Esophagus mucosa (tissue), 1 donor: ENCODE data around the gene MTMR1. TPM values are rescaled to one million over a fixed set of nuclear protein-coding genes. Genes with fewer than 3 reads are reported as not detected.

ENCODE experiments used
- ATAC-seq: fragments of 200-7000 bp; cut with Tn5 transposase; one replicate; pipeline ENCODE4 v1.9.1; 2020
- total RNA-seq: library from RNA; stranded (reverse); gene quantifications from one replicate; pipeline ENCODE4 v1.2.4, GENCODE V29; 2023
- donor health status: DM: yes; HTN: yes; CAD: no.

Gene MTMR1
- total RNA-seq, 1 donor from 2014 or later, result 26.6 TPM

- no peak for ATAC-seq
These were observed 70.2 kb downstream of the MTMR1 start for GRCh38 chrX:150763303-150763797.

DNA sequence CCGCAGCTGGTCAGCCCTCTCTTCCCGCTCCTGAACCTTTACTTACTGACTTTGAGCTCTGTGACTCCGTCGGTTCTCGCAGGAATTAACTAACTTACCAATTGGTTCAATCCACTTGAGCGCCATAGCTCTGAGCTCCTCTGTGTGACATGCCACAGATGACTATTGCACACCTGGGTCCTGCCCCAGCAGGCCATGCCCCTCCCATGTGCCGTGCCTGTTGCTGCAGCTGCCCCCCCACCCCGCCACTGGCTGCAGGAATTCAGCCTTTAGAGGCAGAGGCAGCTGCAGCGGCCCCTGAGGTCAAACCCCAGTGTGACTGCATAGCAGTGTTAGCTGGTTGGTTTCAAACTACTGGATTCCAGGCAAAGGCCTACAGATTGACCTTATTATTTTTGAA is 70.6 kb downstream of the MTMR1 start:
- no peak for ATAC-seq

DNA sequence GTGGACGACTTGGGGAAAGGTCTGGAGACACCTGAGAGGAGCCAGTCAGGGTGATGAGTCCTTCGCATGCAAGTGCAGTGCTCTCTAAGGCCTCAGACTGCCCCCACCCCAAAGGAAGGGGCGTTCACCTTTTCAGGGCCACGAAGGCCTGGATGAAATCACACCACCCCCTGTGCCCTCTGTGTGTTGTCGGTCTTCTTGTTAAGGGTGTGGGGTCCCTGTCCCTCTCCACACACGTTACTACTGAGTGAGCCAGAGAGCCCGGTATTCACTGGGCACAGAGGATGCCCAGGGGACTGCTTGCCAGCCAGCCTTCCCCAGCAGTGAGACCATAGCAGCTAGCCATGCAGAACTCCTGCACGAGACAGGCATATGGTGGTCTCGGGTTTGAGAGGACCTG is 72.0 kb downstream of the MTMR1 start:
- ATAC-seq, result no peak

DNA sequence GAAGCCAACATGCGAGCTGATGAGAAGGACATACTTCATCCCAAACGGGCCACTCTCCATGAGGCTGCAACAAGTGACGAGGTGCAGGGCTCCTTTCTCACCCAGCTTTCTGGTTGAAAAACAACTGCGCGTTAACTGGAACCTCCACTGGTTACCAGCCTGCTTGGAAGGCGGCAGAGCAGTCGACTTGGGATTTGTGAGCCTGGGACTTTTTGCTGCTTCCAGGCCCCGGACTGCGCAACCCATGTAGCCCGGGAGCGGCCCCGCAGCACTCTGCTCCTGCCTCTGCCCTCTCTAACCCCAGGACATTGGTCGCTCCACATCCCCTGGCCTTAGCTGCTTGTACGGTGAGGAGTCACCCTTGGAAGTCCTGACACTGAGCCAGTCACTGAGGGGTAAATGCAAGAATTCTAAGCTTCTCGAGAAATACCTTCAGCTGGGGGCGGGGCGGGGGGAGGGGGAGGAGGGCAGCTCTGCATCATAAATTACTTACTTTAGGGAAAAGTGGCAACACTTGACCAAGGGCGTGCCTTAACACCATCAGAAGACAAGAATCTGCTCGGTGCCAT is 72.7 kb downstream of the MTMR1 start:
- no peak for ATAC-seq

GRCh38 chrX:150766351-150767044 is 73.3 kb downstream of the MTMR1 start:
- ATAC-seq, result no peak

- peak; percentile 24 for ATAC-seq
These were observed 73.8 kb downstream of the MTMR1 start for GRCh38 chrX:150767045-150767395.

- peak; percentile 37 for ATAC-seq
These were observed 74.4 kb downstream of the MTMR1 start for GRCh38 chrX:150767475-150768131.

DNA sequence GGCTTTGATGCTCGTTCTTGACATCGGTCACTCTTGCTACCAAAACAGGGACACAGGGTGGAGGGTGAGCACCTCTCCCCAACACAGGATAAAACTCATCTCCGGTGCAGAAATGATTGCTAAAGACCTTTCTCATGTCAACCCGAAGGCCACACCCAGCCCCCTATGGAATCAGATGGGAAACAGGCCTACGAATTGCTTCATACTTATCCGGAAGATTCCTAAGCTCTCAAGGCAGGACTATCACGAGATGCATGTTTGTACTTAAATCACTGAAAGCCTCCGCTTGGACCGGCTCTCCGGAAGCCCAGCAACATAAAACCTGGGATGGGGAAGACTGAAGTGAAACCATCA is 74.9 kb downstream of the MTMR1 start:
- ATAC-seq, result no peak

- peak; percentile 37 for ATAC-seq
These were observed 75.5 kb downstream of the MTMR1 start for GRCh38 chrX:150768580-150769190.

GRCh38 chrX:150769408-150769807 is 76.2 kb downstream of the MTMR1 start:
- ATAC-seq, result no peak

- ATAC-seq, result no peak
These were observed 77.4 kb downstream of the MTMR1 start for GRCh38 chrX:150770623-150771022.

- ATAC-seq, result no peak
These were observed 77.9 kb downstream of the MTMR1 start for GRCh38 chrX:150771116-150771515.

DNA sequence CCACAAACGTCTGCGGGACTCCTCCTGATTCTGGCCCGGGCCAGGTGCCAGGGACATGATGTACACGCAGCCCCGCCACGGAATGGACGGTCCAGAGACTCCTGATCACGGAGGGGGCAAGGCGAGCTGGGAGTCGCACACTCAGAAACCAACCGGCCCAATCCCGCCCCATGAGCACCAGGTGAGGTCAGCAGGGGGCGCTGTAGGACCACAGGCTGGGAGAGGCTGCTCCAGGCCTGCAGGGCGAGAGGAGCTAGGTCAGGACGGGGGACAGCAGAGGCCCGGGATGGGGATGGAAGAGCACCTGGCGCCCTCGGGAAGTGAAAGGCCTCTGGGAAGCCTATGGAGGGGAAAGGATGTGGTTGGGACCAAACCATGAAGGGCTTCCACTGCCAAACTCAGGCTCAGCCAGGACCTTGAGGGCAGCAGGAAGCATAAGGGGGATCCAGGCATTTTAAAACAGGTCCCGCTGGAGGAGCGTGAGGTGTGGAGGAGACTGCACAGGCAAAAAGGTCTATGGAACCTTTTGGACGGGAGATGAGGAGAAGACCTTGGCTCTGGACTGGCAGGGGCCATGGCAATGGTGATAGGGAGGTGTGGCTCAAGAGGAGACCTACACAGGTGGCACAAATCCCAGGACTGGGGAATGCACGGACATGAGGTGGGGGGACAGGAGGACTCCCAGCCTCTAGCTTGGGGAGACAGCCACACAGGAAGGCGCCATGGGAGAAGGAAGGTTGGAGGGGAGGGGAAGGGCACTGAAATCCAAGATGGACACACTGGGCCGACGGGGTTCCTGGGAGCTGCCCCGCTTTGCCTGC is 79.2 kb downstream of the MTMR1 start:
- peak; percentile 73 for ATAC-seq

DNA sequence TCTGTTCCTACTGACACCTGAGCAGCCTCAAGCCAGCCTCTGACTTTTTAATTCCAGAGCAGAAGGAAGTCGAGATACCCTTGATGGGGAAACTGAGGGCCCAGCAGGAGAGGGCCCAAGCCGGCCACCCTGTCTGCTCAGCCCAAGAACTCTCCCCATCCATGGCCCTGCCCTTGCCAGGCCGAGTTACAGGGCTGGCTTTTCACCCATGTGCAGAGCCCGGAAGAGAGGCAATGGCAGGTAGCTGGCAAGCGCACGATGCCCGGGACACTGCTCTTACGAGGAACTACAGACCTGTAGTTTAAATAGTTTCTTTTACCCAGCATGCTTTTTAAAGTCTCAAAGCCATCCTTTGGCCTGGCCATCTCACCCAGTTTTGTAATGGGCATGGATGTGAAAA is 79.9 kb downstream of the MTMR1 start:
- no peak for ATAC-seq

GRCh38 chrX:150773634-150774033 is 80.4 kb downstream of the MTMR1 start:
- ATAC-seq, result no peak

- ATAC-seq, result no peak
These were observed 81.8 kb downstream of the MTMR1 start for GRCh38 chrX:150774798-150775568.

DNA sequence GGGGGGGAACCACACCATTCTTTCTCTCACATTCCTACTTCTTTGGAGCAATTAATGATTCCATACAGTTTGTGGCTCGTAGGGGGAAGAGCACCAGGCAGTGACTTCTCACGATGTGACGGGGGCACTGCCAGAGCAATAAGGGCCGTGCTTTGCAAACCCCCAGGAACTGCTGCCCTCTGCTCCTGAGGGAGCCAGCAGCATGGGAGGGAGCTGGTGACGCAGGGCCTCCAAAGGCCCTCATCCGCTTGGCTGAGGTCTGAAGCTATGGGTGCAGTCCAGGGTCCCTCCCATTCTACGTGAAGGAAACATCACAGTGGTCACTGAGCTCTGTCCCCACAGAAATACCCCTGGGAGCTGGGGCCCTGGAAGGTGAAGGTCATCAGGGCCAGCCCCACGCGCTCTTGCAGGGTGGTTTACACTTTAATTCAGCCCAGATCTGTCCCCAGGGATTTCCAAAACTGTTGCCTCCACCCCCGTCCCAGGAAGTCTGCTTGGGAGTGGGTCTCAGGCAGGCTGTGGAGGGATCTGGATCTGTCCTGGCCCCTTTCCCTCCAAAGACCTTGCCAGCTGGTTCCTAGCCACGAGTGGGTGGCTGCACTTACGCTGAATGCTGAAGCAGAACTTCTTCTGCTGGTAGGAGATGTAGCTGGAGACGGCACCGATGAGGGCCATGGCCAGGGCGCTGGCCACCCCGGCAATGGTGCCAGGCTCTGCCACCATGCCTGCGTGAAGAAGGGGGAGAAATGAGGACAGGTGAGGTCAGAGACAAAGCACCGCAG is 82.6 kb downstream of the MTMR1 start:
- ATAC-seq, result no peak

DNA sequence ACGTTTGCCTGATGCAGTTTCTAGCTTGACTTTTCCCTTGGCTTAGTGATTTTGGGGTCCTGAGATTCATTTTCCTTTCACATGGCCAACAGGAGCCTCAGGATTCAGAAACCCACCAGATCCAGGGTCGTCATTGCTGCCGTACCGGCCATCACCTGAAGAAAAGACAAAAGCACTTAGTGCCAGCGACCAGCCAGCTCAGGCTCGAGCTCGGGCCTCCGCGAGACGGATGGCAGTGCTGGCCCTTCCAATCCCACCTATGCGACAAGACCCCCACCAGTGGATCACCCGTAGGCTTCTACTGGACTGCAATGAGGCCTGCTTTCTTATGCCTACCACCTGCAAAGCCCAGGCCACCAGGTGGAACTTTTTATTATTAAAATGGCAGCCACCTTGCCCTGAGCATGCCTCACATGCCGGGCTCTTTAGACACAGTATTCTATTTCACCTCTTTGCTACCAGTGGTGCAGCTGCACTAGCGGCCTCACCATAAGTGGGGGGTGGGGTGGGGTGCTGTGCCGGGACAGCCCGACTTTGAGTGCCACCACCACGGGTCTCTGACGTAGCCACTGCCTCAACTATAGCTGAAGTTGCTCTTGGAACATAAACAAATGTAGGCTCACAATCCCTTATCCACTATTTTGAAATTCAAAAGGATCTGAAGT is 84.3 kb downstream of the MTMR1 start:
- no peak for ATAC-seq

GRCh38 chrX:150779385-150779784 is 86.2 kb downstream of the MTMR1 start:
- ATAC-seq, result no peak

DNA sequence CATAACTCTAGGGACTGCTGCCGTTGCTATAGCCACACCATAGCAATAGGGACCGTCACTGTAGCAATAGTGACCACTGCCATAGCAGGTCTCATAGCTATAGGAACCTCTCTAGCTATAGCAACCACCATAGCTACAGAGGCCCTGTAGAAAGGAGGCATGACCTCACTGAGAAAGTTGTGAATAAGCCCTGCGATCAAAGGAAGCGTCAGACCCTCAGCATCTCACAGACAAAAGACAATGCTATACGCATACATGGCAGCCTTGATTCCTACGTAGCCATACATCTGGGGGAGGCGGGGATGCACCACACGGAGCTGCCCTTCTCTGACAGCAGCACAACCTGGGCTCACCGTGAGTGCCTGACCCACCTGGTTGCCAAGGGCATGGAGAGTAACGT is 88.5 kb downstream of the MTMR1 start:
- no peak for ATAC-seq

DNA sequence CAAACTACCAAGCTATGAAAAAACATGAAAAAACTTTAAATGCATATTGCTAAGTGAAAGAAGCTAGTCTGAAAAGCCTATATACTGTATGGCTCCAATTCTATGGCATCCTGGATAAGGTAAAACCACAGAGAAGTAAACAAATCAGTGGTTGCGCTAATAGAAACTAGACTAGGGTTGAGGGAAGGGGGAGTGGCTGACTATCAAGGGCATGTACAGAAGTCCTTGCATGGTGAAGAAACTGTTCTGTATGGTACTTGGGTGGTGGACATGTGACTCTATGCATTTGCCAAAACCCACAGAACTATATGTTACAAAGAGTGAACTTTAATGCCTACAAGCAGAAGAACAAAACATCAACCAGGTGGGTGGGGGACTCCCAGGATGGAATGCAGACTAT is 96.8 kb downstream of the MTMR1 start:
- ATAC-seq, result no peak
